Memory B cell (primary cell): ENCODE measurements around the gene TBATA.

Experiments
- ATAC-seq: fragments of 150-1000 bp; cut with Tn5 transposase; 2 replicates; pipeline ENCODE4 v1.10.0; 2021; ENCODE audit warnings: low read depth, mild to moderate bottlenecking, moderate library complexity
- DNase-seq, 2 donors: peaks; one replicate each; pipeline ENCODE4 v3.0.0; 2022; ENCODE audit warnings: low spot score in 2 of 2
- H3K27ac Mint-ChIP-seq: one replicate; pipeline ENCODE4 v1.8.0; 2022; ENCODE audit warnings: mild to moderate bottlenecking, moderate library complexity, mixed read lengths
- H3K27me3 Mint-ChIP-seq: one replicate; pipeline ENCODE4 v1.8.0; 2022; ENCODE audit warnings: mixed read lengths
- H3K36me3 Mint-ChIP-seq: one replicate; pipeline ENCODE4 v1.8.0; 2022; ENCODE audit warnings: mild to moderate bottlenecking, mixed read lengths
- H3K4me1 Mint-ChIP-seq: one replicate; pipeline ENCODE4 v1.8.0; 2022; ENCODE audit warnings: mixed read lengths
- H3K4me3 Mint-ChIP-seq: one replicate; pipeline ENCODE4 v1.8.0; 2022; ENCODE audit warnings: mild to moderate bottlenecking, moderate library complexity, mixed read lengths
- H3K9me3 Mint-ChIP-seq: one replicate; pipeline ENCODE4 v1.8.0; 2022; ENCODE audit warnings: mixed read lengths

Gene TBATA

DNA sequence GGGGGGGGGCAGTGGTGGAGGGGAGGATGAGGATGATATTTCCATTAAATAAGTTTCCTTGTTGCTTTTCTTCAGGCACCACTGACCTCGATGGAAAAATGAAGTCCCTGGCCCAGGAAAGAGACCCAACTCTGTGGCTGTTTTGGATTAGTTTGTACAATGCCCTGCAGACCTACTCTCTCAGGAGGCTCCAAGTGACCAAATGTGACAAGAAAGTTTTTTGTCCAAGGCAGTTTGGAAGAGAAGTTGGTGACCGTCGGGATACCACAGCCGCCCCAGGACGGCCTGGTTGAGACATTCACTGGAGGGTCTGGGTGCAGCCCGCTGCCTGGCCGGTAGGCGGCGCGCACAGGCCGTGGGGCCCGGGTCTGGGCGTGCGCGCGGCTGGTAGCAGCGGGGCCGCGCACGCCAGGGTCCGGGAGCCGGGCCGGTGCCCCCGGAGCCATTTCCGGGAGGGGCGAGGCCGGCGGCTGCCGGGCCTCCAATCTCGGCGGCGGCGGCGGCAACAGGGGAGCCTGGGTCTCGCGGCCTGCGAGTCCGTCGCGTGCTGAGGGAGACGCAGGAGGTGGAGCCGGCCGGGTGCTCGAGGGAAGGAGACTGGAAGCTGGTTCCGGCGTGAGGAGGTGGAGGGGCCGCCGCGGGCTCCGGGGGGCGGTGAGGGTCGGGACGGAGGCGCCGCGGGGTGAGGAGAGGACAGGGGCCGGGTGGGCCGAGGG, 30.5 kb upstream of the TBATA start, which contains the start of gene SGPL1:
SGPL1 (plus strand) TSS at position 445 of the 716 bp plus-strand sequence. CDS start 906 bp downstream, outside the sequence.
- no peaks in the 10 kb centered on the region for H3K9me3 Mint-ChIP-seq
- DNase-seq: peak; percentile 87 to 94
- peak; percentile 94 for ATAC-seq
- peaks cover 22% of the 10 kb centered on the region for H3K4me1 Mint-ChIP-seq
- no peaks in the 10 kb centered on the region for H3K27me3 Mint-ChIP-seq
- peak within 1 kb of the TSS; percentile 85 for H3K27ac Mint-ChIP-seq
- peaks cover 9% of the 10 kb centered on the region for H3K36me3 Mint-ChIP-seq
- H3K4me3 Mint-ChIP-seq: peak within 1 kb of the TSS; percentile 89

DNA sequence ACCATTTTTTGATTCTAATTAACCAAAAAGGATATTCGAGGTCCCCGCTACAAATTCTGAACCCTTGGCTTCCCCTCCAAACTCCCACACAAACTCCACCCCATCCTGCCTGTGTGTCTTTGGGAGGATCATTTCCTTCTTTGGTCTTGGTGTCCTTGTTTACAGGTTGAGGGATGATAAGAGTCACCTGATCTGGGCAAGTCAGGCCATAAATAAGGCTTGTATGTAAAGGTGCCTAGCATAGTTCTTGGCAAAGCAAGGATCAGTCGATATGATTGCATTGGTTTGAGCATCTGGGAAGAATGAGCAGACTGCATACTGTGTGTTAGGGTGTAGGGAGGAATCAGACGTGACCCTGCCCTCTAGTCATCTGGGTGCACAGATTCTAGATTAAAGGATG, 28.9 kb upstream of the TBATA start:
- ATAC-seq (no peak), DNase-seq (no peak)
- Mint-ChIP-seq H3K27me3 (no peaks in the 10 kb centered on the region), H3K36me3 (peaks cover 5% of the 10 kb centered on the region), H3K4me1 (peaks cover 20% of the 10 kb centered on the region), H3K9me3 (no peaks in the 10 kb centered on the region), H3K27ac (peak overlapping the region; percentile 13), H3K4me3 (peak overlapping the region; percentile 9)

DNA sequence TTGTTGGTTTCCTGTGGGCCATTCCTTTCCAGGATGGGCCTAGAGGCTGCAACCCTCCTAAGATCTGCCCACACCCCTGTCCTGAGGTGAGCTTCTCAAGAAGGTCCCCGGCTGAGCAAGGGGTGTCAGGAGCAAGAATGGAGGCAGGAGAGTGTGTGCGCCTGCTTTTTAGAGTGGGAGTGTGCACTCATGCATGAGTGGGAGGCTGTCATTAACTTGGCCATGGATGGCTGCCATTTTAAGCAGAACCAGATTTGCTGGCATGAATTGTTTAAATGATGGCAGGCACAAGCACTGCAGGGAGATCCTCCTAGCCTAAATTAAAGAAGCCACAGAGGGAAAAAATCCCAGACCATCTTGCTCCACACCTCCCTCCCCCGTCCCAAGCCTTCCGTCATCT, 27.6 kb upstream of the TBATA start:
- DNase-seq (no peak), ATAC-seq (no peak)
- Mint-ChIP-seq H3K9me3 (no peaks in the 10 kb centered on the region), H3K4me3 (no peak overlapping the region), H3K4me1 (peaks cover 20% of the 10 kb centered on the region), H3K36me3 (peaks cover 2% of the 10 kb centered on the region), H3K27ac (no peak overlapping the region), H3K27me3 (peaks cover 1% of the 10 kb centered on the region)

DNA sequence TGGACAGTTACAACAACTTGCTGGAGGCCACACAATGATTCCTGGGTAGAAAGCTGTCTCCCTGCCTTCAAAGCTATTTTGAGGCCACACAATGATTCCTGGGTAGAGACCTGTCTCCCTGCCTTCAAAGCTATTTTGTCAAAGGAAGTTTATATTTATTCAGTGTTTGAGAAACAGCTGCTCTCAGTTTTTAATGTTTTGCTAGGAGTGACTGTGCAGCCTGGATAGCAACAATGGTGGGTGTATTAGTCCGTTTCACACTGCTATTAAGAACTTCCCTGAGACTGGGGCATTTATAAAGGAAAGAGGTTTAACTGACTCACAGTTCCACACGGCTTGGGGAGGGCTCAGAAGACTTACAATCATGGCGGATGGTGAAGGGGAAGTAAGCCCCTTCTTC, 26.7 kb upstream of the TBATA start:
- H3K27ac Mint-ChIP-seq: peak overlapping the region; percentile 60
- no peak for ATAC-seq
- peaks cover 15% of the 10 kb centered on the region for H3K4me1 Mint-ChIP-seq
- no peaks in the 10 kb centered on the region for H3K9me3 Mint-ChIP-seq
- H3K4me3 Mint-ChIP-seq: no peak overlapping the region
- DNase-seq: no peak
- no peaks in the 10 kb centered on the region for H3K36me3 Mint-ChIP-seq
- peaks cover 4% of the 10 kb centered on the region for H3K27me3 Mint-ChIP-seq

DNA sequence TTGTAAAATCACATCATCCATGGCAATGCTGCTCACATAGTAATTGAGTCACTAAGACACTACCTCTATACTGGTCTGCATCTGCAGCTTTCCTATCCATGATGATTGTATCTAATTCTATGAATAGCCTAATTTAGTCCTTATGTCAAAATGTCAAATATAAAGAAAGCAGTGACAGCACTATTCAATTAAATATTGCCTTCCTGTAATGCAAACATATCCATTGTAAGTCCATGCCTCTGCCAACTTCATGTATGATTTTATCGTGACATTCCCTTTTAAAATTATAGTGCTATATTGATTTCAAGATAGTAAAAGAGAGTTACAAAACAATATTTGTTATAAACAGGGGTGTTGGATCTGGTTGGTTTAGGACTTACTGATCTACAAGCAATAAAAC, 25.8 kb upstream of the TBATA start:
- Mint-ChIP-seq H3K4me1 (peaks cover 10% of the 10 kb centered on the region), H3K27ac (no peak overlapping the region), H3K27me3 (peaks cover 6% of the 10 kb centered on the region), H3K4me3 (no peak overlapping the region), H3K9me3 (no peaks in the 10 kb centered on the region), H3K36me3 (no peaks in the 10 kb centered on the region)
- DNase-seq (no peak), ATAC-seq (no peak)

DNA sequence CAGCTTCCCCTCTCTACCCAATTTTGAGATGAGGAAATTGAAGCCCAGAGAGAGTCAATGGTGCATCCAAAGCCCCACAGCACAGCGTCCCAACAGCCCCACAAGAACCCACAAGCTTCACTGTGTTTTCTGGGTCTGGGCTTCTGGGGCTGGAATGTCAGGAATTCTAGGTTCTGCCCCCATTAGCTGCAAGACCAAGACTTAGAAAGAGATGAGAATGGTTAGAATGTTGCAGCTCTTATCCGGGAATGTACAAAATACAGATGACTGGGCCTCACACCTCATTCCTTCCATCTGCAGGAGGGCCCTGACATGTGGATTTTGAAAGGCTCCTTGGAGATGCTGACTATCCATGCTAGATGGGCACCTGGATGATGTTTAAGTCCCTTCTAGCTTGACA, 24.5 kb upstream of the TBATA start:
- no peak for ATAC-seq
- no peaks in the 10 kb centered on the region for H3K9me3 Mint-ChIP-seq
- no peak overlapping the region for H3K4me3 Mint-ChIP-seq
- H3K36me3 Mint-ChIP-seq: no peaks in the 10 kb centered on the region
- H3K27me3 Mint-ChIP-seq: peaks cover 11% of the 10 kb centered on the region
- peaks cover 9% of the 10 kb centered on the region for H3K4me1 Mint-ChIP-seq
- no peak for DNase-seq
- no peak overlapping the region for H3K27ac Mint-ChIP-seq

DNA sequence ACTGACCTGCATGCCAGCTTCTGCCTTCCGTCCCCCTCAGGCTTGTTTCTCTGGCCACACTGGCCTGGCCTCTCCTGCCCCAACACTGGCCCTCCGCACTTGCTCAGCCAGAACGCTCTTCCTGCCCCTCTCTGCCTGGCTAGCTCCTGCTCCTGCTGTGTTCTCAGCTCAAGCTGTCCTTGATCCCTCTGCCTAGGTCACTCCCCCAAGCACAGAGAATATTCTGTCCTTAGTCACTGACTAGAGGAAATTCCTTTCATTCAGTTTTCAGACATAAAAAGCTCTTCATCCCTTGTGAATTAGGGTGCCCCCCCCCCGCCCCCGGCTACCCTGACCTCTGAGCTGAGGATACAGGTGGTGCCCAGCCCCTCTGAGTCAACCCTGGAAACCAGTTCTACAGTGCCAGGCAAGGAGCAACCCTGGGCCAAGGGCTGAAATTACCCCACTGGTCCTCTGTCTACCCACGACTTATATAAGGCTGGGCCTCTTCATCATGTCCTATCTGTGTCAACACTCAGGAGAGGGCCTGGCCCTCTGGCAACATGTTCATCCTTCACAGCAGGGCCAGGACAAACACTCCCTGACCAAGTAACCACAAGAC, 23.9 kb upstream of the TBATA start:
- H3K27ac Mint-ChIP-seq: no peak overlapping the region
- ATAC-seq (no peak), DNase-seq (no peak)
- H3K9me3 Mint-ChIP-seq: no peaks in the 10 kb centered on the region
- peaks cover 3% of the 10 kb centered on the region for H3K4me1 Mint-ChIP-seq
- H3K4me3 Mint-ChIP-seq: no peak overlapping the region
- H3K36me3 Mint-ChIP-seq: no peaks in the 10 kb centered on the region
- peaks cover 11% of the 10 kb centered on the region for H3K27me3 Mint-ChIP-seq

DNA sequence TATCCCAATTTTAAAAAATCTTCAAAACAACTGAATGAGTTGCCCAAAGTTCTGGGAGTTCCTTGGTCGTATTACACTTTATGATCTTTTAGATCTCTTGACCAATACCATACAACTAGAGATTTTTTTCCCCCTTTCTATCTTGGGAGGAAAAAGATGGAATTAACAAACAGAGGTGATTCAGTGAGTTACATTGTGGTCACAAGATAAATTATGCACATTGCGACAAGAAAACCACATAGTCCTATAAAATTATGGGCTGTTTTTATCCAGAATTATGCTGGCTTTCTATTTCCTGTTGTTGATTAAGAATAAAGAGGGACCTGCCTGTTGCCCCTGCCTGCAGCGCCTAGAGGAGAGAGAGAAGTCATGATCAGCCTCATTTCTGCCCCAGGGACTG, 22.4 kb upstream of the TBATA start:
- no peaks in the 10 kb centered on the region for H3K36me3 Mint-ChIP-seq
- H3K27ac Mint-ChIP-seq: no peak overlapping the region
- H3K4me3 Mint-ChIP-seq: no peak overlapping the region
- peaks cover 12% of the 10 kb centered on the region for H3K27me3 Mint-ChIP-seq
- no peak for DNase-seq
- peaks cover 2% of the 10 kb centered on the region for H3K4me1 Mint-ChIP-seq
- no peak for ATAC-seq
- H3K9me3 Mint-ChIP-seq: no peaks in the 10 kb centered on the region

DNA sequence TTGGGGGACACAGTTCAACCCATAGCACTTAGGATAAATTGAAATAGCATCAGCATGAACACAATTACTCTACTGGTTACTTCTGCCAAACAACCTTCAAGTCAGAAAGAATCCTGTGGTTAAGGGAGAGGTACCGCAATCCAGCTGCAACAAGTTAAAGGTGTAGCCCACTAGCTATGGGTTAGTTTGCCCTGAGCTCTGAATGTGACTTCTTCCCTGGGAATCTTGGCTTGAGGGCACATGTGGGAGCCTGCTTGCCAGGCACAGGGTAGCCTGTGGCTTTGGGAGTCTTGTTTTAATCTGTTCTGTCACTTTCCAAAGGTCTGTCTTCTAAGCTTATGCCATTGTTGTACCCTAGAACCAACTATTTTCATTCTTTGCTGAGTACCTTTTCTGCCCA, 21.7 kb upstream of the TBATA start:
- H3K27me3 Mint-ChIP-seq: peaks cover 12% of the 10 kb centered on the region
- ATAC-seq (no peak), DNase-seq (no peak)
- no peaks in the 10 kb centered on the region for H3K9me3 Mint-ChIP-seq
- no peaks in the 10 kb centered on the region for H3K36me3 Mint-ChIP-seq
- no peak overlapping the region for H3K4me3 Mint-ChIP-seq
- H3K4me1 Mint-ChIP-seq: peaks cover 2% of the 10 kb centered on the region
- H3K27ac Mint-ChIP-seq: no peak overlapping the region

DNA sequence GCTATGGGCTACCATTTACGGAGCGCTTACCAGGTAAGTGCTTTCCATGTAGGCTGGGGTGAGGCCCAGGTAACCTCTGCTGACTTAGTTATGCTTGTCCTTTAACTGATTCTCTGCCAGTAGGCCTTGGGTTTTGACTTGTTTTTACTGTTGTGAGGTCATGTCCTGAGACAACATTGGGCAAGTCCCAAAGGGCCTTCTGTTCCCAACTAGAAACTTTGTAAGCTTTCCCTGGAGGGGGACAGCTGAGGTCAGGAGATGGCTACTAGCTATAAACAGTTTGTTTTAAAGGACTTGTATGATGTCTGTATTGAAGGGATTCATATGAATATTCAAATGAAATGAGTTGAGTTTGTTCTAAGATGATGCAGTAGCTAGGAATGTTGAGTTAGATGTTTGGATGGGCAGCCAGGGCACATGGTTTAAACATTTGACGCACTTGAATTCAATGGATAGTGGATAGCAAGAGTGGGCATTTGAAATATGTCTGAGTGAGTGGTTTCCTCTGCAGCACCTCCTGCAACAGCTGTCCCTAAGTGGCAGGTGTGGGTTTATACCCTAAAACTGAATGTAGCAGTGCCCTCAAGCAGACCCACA, 20.5 kb upstream of the TBATA start:
- no peak overlapping the region for H3K4me3 Mint-ChIP-seq
- DNase-seq: no peak
- peaks cover 12% of the 10 kb centered on the region for H3K27me3 Mint-ChIP-seq
- no peaks in the 10 kb centered on the region for H3K36me3 Mint-ChIP-seq
- no peak for ATAC-seq
- peaks cover 2% of the 10 kb centered on the region for H3K4me1 Mint-ChIP-seq
- H3K9me3 Mint-ChIP-seq: no peaks in the 10 kb centered on the region
- no peak overlapping the region for H3K27ac Mint-ChIP-seq

DNA sequence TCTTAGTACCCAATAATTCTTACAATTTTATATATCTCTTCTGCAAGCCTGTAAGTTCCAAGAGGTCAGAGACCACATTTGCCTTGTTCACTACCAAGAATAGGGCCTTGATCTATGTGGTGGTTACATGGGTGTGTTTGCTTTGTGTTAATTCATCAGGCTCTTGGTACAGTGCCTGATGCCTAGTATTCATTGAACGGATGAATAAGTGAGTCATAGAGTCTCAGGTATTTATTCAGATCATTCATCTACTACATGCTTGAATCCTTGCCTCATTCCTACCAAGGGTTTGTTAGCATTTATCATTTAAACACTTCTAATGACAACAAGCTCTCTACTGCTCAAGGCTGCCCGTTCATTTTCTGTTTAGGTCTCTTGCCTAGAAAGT, 19.2 kb upstream of the TBATA start:
- Mint-ChIP-seq H3K27ac (no peak overlapping the region), H3K36me3 (no peaks in the 10 kb centered on the region), H3K4me1 (peaks cover 2% of the 10 kb centered on the region), H3K4me3 (no peak overlapping the region), H3K9me3 (no peaks in the 10 kb centered on the region), H3K27me3 (peaks cover 14% of the 10 kb centered on the region)
- ATAC-seq: no peak
- DNase-seq: no peak

DNA sequence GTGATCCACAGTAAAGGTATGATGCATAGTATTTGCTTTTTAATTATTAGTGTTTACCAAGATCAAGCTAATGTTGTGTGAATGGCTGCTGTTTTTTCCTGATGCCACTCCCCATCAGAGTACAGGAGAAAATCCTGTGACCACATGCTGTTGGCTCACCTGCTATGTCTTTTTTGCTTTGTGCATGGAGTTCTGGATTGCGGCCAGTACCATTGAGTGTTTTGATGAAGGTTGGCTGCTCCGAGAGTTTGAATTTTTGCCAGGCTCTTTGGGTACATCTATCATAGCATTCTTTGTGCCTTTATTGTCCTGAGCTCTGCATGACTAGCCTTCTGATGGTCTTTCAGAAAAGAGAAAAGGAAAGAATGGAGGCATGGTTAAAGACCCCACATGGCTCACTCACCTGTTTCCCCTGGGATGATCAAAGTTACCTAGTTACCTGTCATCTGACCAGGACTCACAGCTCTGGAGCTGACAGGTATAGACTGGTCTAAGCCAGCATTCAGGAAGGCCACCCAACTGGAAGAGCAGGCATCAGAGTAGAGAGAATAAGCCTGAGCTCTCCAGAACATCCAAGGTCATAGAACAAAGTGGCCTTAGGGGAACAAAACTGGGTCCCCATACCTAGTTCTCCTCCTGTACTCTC, 18.7 kb upstream of the TBATA start:
- Mint-ChIP-seq H3K4me1 (peaks cover under 1% of the 10 kb centered on the region), H3K27ac (no peak overlapping the region), H3K27me3 (peaks cover 17% of the 10 kb centered on the region), H3K4me3 (no peak overlapping the region), H3K36me3 (no peaks in the 10 kb centered on the region), H3K9me3 (no peaks in the 10 kb centered on the region)
- no peak for ATAC-seq
- no peak for DNase-seq

DNA sequence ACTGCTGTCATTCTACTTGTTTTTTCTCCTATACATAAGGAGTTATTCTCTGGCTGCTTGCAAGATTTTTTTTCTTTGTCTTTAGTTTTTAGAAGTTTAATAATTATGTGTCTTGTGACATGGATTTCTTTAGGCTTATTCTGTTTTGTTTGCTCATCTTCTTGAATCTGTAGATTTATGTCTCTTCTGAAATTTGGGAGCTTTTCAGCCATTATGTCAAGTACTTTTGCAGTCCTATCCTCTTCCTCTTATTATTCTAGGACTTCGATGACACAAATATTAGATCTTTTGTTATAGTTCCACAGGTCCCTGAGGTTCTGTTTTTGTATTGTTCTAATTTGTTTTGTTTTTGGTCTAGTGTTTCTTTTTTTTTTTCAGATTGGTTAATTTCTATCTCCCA, 16.7 kb upstream of the TBATA start:
- H3K4me3 Mint-ChIP-seq: no peak overlapping the region
- no peaks in the 10 kb centered on the region for H3K9me3 Mint-ChIP-seq
- DNase-seq (no peak), ATAC-seq (no peak)
- H3K36me3 Mint-ChIP-seq: no peaks in the 10 kb centered on the region
- H3K27ac Mint-ChIP-seq: peak overlapping the region; percentile 2
- H3K4me1 Mint-ChIP-seq: no peaks in the 10 kb centered on the region
- peaks cover 26% of the 10 kb centered on the region for H3K27me3 Mint-ChIP-seq

DNA sequence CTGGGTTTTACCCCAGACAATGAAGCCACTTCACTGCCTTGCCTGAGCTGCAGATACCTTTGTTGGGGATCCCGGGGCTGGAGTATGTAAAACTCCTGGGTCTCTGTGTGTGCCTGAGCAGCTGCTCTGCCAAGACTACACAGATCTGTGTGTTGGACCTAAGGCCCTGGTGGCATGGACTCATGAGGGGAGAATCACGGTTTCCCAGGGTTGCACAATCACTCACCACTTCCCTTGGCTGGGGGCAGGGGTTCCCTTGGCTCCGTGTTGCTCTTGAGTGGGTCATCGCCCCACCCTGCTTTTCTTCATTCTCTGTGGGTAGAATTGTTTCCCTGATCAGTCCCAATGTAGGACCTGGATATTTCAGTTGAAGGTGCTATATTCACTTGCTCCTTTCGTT, 13.9 kb upstream of the TBATA start:
- Mint-ChIP-seq H3K4me3 (no peak overlapping the region), H3K4me1 (no peaks in the 10 kb centered on the region), H3K27me3 (peaks cover 22% of the 10 kb centered on the region), H3K36me3 (no peaks in the 10 kb centered on the region), H3K9me3 (peaks cover 3% of the 10 kb centered on the region), H3K27ac (no peak overlapping the region)
- no peak for ATAC-seq
- DNase-seq: no peak
